ENCODE measurements around the gene UXS1.

The UXS1 gene

DNA sequence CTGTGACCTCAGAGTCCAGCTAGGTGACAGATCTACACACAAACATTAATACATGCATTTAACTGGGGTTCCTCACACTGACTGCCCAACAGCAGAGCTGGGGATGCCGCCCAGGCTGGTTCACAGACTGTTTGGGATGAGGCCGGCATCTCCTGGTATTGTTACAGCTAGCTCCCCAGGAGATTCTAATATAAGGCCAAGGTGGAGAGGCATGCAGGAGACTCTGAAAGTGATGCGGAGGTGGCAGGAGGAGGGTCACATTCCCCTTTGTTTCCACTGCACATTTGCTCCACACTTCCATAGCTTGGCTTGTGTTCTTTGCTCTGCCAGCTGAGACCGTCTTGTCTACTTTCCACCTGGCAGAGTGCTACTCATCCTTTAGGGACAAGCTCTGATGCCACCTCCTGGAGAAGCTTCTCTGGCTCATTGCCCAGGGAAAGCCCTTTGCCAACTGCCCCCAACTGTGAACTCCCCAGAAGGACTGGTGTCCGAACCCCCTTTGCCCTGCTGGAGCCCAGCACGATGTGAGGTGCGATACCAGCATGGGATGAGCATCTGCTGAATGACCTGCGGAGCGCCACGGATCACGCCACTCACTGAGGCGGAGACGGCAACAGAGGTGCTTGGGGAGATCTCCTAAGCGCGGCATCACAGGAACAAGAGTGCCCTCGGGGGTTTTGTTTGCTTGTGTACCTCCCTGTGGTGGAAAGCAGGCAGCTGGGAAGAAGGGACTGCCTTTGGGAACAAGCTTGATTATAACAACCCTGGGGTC lies 88.8 kb downstream of the UXS1 start:
- no peaks in the 10 kb centered on the region for H3K4me1 ChIP-seq (ENCODE audit: control insufficient read depth in 1 of 2, insufficient read depth in 2 of 2, low read length in 2 of 2)
- peaks cover 3 to 15% of the 10 kb centered on the region in 2 donors for H3K36me3 ChIP-seq (ENCODE audit: control insufficient read depth in 1 of 2, insufficient read depth in 2 of 2, low read length in 2 of 2)
- H3K27ac ChIP-seq (ENCODE audit: low read depth, low read length), result no peak overlapping the region
- H3K4me3 ChIP-seq (ENCODE audit: low read depth in 1 of 2, low read length in 2 of 2), result no peak overlapping the region
- no peaks in the 10 kb centered on the region for H3K9me3 ChIP-seq (ENCODE audit: control insufficient read depth in 1 of 2, low read length in 2 of 2)
- H3K9ac ChIP-seq (ENCODE audit: low read depth in 1 of 2, low read length in 2 of 2), result no peak overlapping the region
- no peaks in the 10 kb centered on the region for H3K27me3 ChIP-seq (ENCODE audit: control insufficient read depth in 1 of 2, insufficient read depth in 2 of 2, low read length in 2 of 2)

DNA sequence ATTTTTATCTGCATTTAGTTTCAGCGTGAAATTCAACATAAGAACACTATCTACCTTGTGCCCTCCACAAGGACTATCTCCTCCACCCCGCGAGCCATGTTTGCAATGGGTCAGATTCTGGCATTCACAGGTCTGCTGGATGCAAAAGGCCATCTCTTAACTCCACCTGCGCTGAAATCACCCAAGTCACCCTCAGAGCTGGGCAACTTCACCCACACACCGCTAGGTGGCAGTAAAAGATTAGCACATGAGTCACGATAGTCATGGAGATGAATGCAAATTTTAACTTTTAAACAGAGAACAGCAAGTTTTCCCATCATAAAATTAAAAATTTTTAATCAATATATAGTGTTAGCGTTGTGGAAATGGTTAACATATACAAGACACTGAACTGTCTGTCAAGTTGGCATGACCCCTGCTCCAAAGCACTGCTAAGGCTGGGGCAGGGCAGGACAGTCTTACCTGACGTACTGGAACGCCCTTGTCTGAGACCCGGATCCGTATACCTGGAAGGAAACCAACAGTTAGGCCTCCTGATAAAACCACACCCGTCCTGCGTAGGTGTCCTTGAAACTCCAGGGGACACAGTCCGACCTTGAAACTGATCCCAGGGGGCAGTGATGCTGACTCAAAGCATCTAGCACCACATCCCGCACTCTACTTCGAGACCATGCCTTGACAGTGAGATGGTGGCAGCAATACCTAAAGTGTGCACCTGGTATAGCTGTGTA lies 89.6 kb downstream of the UXS1 start:
- no peak overlapping the region for H3K4me3 ChIP-seq (ENCODE audit: low read depth in 1 of 2, low read length in 2 of 2)
- H3K9ac ChIP-seq (ENCODE audit: low read depth in 1 of 2, low read length in 2 of 2), result no peak overlapping the region
- H3K27ac ChIP-seq (ENCODE audit: low read depth, low read length), result no peak overlapping the region
- no peaks in the 10 kb centered on the region for H3K9me3 ChIP-seq (ENCODE audit: control insufficient read depth in 1 of 2, low read length in 2 of 2)
- no peaks in the 10 kb centered on the region for H3K4me1 ChIP-seq (ENCODE audit: control insufficient read depth in 1 of 2, insufficient read depth in 2 of 2, low read length in 2 of 2)
- no peaks in the 10 kb centered on the region for H3K27me3 ChIP-seq (ENCODE audit: control insufficient read depth in 1 of 2, insufficient read depth in 2 of 2, low read length in 2 of 2)
- H3K36me3 ChIP-seq (ENCODE audit: control insufficient read depth in 1 of 2, insufficient read depth in 2 of 2, low read length in 2 of 2), result peaks cover 0 to 15% of the 10 kb centered on the region in 2 donors

DNA sequence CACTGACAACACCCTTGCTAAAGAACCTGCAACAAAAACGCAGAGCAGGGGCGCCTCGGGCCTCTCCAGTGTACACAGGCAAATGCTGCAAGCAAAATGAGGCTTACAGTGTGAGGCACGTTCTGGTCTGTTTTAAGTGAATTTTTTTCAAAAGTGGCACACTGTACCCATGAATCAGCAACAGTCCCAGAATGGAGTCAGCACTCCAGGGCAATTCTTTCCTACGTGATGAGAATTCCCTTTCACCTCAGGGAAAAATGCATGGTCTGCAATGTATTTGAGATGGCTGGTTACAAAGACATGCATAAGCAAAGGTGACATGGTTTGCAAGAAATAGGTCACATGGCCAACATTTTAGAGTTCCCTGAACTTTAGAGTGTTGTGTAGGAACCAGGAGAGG lies 94.4 kb downstream of the UXS1 start:
- H3K36me3 ChIP-seq (ENCODE audit: control insufficient read depth in 1 of 2, insufficient read depth in 2 of 2, low read length in 2 of 2), result peaks cover 7 to 18% of the 10 kb centered on the region in 2 donors
- H3K27ac ChIP-seq (ENCODE audit: low read depth, low read length), result no peak overlapping the region
- H3K9me3 ChIP-seq (ENCODE audit: control insufficient read depth in 1 of 2, low read length in 2 of 2), result no peaks in the 10 kb centered on the region
- H3K9ac ChIP-seq (ENCODE audit: low read depth in 1 of 2, low read length in 2 of 2), result no peak overlapping the region
- H3K4me1 ChIP-seq (ENCODE audit: control insufficient read depth in 1 of 2, insufficient read depth in 2 of 2, low read length in 2 of 2), result no peaks in the 10 kb centered on the region
- H3K4me3 ChIP-seq (ENCODE audit: low read depth in 1 of 2, low read length in 2 of 2), result no peak overlapping the region
- no peaks in the 10 kb centered on the region for H3K27me3 ChIP-seq (ENCODE audit: control insufficient read depth in 1 of 2, insufficient read depth in 2 of 2, low read length in 2 of 2)

DNA sequence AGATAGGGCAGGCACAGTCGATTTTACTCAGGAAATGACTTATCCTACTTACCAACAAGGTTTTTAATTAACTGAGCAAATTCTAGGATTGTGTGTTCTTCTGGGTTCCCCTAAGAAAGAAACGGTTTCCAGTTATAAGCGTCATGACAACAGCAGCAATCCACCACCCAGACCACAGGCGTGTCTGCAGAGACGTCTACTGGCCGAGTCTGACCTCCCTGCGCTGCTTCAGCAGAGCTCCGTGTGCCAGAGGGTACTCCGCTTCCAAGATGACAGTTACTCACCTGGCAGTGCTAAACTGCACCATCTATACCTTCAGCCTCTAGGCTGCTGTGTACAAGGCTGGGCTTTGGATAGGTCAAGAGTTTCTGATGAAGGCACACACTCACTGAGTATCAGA lies 95.4 kb downstream of the UXS1 start:
- H3K36me3 ChIP-seq (ENCODE audit: control insufficient read depth in 1 of 2, insufficient read depth in 2 of 2, low read length in 2 of 2), result peaks cover 7 to 24% of the 10 kb centered on the region in 2 donors
- H3K4me1 ChIP-seq (ENCODE audit: control insufficient read depth in 1 of 2, insufficient read depth in 2 of 2, low read length in 2 of 2), result no peaks in the 10 kb centered on the region
- H3K27ac ChIP-seq (ENCODE audit: low read depth, low read length), result no peak overlapping the region
- H3K9me3 ChIP-seq (ENCODE audit: control insufficient read depth in 1 of 2, low read length in 2 of 2), result no peaks in the 10 kb centered on the region
- no peak overlapping the region for H3K4me3 ChIP-seq (ENCODE audit: low read depth in 1 of 2, low read length in 2 of 2)
- H3K27me3 ChIP-seq (ENCODE audit: control insufficient read depth in 1 of 2, insufficient read depth in 2 of 2, low read length in 2 of 2), result no peaks in the 10 kb centered on the region
- no peak overlapping the region for H3K9ac ChIP-seq (ENCODE audit: low read depth in 1 of 2, low read length in 2 of 2)

DNA sequence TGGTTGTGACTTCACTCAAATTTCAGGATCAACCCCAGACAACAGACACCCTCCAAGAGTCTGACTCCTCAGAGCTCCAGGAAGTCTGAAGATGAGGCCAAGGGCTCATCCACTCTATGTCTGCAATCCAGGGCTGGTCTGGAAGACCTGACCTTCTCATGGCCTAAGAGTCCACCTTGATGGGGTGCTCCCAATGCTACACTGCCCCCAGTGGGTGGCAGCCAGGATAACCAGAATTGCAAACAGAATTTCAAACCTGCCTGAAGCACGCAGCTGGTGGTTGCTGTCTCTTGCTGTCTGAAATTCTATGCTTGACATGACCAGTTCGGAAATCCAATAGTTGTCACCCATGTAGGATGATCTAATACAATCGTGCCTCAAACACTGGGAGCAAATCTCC lies 96.0 kb downstream of the UXS1 start:
- no peak overlapping the region for H3K9ac ChIP-seq (ENCODE audit: low read depth in 1 of 2, low read length in 2 of 2)
- H3K9me3 ChIP-seq (ENCODE audit: control insufficient read depth in 1 of 2, low read length in 2 of 2), result no peaks in the 10 kb centered on the region
- no peak overlapping the region for H3K4me3 ChIP-seq (ENCODE audit: low read depth in 1 of 2, low read length in 2 of 2)
- no peaks in the 10 kb centered on the region for H3K4me1 ChIP-seq (ENCODE audit: control insufficient read depth in 1 of 2, insufficient read depth in 2 of 2, low read length in 2 of 2)
- H3K36me3 ChIP-seq (ENCODE audit: control insufficient read depth in 1 of 2, insufficient read depth in 2 of 2, low read length in 2 of 2), result peaks cover 7 to 24% of the 10 kb centered on the region in 2 donors
- H3K27ac ChIP-seq (ENCODE audit: low read depth, low read length), result no peak overlapping the region
- no peaks in the 10 kb centered on the region for H3K27me3 ChIP-seq (ENCODE audit: control insufficient read depth in 1 of 2, insufficient read depth in 2 of 2, low read length in 2 of 2)

DNA sequence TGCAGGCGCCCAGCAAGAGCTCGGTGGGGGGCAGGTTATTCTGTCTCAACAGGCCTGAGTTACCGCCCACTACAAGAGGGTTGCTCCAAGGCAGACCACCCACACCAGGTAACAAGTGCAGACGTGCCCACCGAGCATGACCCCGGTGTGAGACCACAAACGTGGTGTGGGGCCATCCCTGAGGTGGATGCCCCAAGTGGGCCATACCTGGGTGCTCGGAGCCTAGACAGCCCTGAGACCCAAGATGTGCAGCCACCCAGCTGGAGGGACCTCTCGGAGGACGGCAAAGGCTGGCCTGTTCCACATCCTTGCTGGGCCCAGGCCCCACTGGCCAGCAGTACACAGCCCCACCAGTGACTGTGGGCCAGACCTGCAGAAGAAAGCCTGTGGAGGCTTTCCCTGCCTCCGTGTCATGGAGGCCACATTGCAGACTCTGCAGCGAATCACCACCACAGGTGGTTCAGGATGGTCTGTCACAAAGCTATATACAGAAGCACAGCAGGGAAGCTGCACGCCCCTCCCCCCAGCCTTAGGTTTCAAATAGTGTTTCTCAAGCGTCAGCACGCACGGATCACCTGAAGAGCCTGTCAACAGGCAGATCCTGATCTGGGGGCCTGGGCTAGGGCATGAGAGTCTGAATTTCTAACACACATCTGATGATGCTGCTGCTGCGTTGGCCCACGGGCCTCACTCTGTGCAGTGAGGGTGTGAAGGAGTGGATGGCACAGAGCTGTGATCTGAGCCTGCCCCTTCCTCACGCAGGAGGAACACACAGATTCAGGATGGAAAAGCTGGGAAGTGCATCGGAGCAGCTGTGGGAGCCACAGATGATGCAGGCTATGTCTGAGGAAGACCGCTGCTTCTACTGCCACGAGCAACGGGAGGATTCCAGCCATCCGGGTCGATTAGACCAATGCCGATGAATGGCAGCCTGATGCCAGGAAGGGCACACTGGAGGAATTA lies 96.8 kb downstream of the UXS1 start:
- Histone ChIP-seq H3K4me1 (ENCODE audit: control insufficient read depth in 1 of 2, insufficient read depth in 2 of 2, low read length in 2 of 2) (no peaks in the 10 kb centered on the region), H3K9ac (ENCODE audit: low read depth in 1 of 2, low read length in 2 of 2) (no peak overlapping the region), H3K36me3 (ENCODE audit: control insufficient read depth in 1 of 2, insufficient read depth in 2 of 2, low read length in 2 of 2) (peaks cover 7 to 24% of the 10 kb centered on the region in 2 donors), H3K27ac (ENCODE audit: low read depth, low read length) (no peak overlapping the region), H3K4me3 (ENCODE audit: low read depth in 1 of 2, low read length in 2 of 2) (no peak overlapping the region), H3K27me3 (ENCODE audit: control insufficient read depth in 1 of 2, insufficient read depth in 2 of 2, low read length in 2 of 2) (no peaks in the 10 kb centered on the region), H3K9me3 (ENCODE audit: control insufficient read depth in 1 of 2, low read length in 2 of 2) (no peaks in the 10 kb centered on the region)

DNA sequence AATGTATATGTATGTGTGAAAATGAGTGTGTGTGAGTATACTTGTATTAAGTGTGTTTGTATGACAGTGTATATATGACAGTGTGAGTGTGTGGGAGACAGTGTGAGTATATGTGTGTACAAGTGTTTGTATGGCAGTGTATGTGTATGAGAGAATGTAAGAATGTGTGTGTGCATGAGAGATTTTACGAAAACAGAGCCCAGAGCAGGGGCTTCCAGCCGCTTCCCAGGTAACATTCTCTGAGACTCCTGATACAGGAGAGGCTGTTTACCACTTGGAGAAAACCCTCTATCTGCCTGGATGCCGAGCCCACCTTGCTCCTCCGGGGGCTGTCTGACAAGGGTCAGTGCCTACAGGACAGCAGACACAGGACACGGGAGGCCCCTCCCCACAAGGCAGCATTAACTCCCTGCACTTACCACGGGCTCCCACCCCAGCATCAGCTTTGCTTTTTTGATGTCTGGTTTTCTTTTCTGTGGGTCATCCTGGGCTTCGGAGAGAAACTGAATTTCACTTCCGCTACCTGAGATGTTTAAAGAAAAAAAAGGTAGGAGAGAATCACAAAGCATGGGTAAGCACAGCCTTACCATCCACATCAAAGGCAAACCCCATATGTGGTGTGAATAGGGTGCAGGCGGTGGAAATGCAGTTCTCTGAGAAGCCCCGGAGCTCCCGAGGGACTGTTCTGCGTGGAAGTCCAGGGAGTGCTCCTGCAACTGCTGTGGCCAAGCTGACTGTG lies 97.6 kb downstream of the UXS1 start:
- no peaks in the 10 kb centered on the region for H3K27me3 ChIP-seq (ENCODE audit: control insufficient read depth in 1 of 2, insufficient read depth in 2 of 2, low read length in 2 of 2)
- H3K36me3 ChIP-seq (ENCODE audit: control insufficient read depth in 1 of 2, insufficient read depth in 2 of 2, low read length in 2 of 2), result peaks cover 7 to 24% of the 10 kb centered on the region in 2 donors
- H3K4me3 ChIP-seq (ENCODE audit: low read depth in 1 of 2, low read length in 2 of 2), result no peak overlapping the region
- no peak overlapping the region for H3K9ac ChIP-seq (ENCODE audit: low read depth in 1 of 2, low read length in 2 of 2)
- H3K4me1 ChIP-seq (ENCODE audit: control insufficient read depth in 1 of 2, insufficient read depth in 2 of 2, low read length in 2 of 2), result peaks cover 0 to 1% of the 10 kb centered on the region in 2 donors
- H3K27ac ChIP-seq (ENCODE audit: low read depth, low read length), result no peak overlapping the region
- no peaks in the 10 kb centered on the region for H3K9me3 ChIP-seq (ENCODE audit: control insufficient read depth in 1 of 2, low read length in 2 of 2)

DNA sequence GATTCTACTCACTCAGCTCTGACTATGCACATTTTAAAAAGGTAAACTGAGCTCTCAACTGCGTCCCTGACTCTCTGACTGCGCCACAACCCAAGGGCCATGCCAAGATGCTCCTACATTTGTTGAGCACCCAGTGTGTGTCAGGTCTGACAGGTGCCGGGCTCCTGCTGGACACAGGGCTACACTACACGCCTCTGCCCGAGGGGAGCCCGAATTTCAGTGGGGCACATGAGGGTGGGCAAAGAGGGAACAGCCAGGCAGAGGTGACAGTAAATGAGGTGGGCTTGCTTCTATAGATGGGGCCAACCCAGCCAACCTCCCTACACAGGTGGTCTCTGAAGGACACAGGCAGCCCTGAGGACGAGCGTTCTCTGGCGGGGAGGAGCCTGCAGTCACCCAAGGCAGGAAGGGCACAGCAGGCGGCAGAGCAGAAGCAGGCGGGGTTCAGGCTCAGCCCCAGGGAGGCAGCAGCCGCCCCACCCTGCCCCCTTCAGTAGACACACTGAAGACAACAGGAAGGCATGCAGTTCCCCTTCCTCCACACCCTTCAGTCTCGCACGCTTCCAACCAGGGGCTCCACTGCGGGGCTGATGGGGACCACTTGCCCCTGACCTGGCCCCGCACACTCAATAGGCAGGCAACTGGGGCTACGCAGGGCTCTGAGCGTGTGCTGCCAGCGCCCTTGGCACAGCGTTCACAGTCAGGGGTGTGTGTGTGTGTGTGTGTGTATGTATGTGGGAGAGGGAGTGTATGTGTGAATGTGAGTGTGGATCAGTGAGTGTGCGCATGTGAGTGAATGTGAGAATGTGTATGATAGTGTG lies 98.4 kb downstream of the UXS1 start:
- Histone ChIP-seq H3K4me3 (ENCODE audit: low read depth in 1 of 2, low read length in 2 of 2) (no peak overlapping the region), H3K4me1 (ENCODE audit: control insufficient read depth in 1 of 2, insufficient read depth in 2 of 2, low read length in 2 of 2) (peaks cover 0 to 6% of the 10 kb centered on the region in 2 donors), H3K36me3 (ENCODE audit: control insufficient read depth in 1 of 2, insufficient read depth in 2 of 2, low read length in 2 of 2) (peaks cover 7 to 24% of the 10 kb centered on the region in 2 donors), H3K9ac (ENCODE audit: low read depth in 1 of 2, low read length in 2 of 2) (no peak overlapping the region), H3K27me3 (ENCODE audit: control insufficient read depth in 1 of 2, insufficient read depth in 2 of 2, low read length in 2 of 2) (no peaks in the 10 kb centered on the region), H3K27ac (ENCODE audit: low read depth, low read length) (no peak overlapping the region), H3K9me3 (ENCODE audit: control insufficient read depth in 1 of 2, low read length in 2 of 2) (no peaks in the 10 kb centered on the region)

Measured in duodenal mucosa (tissue), 2 donors.